ENCODE data around the gene CENATAC. TPM values are rescaled to one million over a fixed set of nuclear protein-coding genes. Genes with fewer than 3 reads are reported as not detected.
"Not testable (repeated sequence)": the region's sequence is repeated elsewhere in the genome, so short reads cannot be mapped to it uniquely, and the experiment has no call there.

Gene CENATAC
- total RNA-seq, 1 experiment from 2014 or later, result 55.2 TPM

DNA sequence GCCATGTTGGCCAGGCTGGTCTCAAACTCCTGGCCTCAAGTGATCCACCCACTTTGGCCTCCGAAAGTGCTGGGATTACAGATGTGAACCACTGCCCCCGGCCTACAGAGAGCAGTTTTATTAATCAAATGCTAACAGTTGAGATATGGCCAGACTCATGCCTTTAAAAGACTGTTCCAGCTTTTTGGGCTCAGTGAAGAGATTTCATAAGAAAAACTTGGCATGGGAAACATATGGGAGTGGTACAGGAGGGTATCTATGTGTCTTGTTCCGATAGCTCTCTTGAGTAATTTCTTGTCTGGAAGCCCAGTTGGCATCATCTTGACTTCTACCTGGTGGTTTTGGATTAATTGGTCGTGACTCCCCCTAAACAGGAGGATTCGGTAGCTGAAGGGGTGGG is 40.9 kb downstream of the CENATAC start:
- DNase-seq, result no peak
- H3K27ac Mint-ChIP-seq, result peak overlapping the region in 1 of 3 experiments; percentile 50; a peak in 3 of 7 replicates

GRCh38 chr11:119039471-119039870 is 41.5 kb downstream of the CENATAC start:
- H3K14ac ChIP-seq (ENCODE audit: insufficient read depth, low read length); H2AFZ ChIP-seq (ENCODE audit: low read length); H3K79me2 ChIP-seq (ENCODE audit: insufficient read depth, low read length); H3K79me1 ChIP-seq (ENCODE audit: insufficient read depth, low read depth, low read length, poor library complexity, severe bottlenecking); H3K4me2 ChIP-seq (ENCODE audit: insufficient read depth, insufficient read length, low read length); H3K27me3 ChIP-seq (ENCODE audit: insufficient read depth, low read length); H2AK5ac ChIP-seq (ENCODE audit: insufficient read length, low read length); H3K27me3 Mint-ChIP-seq (ENCODE audit: low read depth); H3K9me3 ChIP-seq (ENCODE audit: control insufficient read depth, low read depth, low read length); H4K5ac ChIP-seq (ENCODE audit: insufficient read length, low read depth, low read length); H3K9ac ChIP-seq (ENCODE audit: extremely low read depth, insufficient read length, low read length); H4K8ac ChIP-seq (replicated peaks; ENCODE audit: insufficient read length, low read depth, low read length); H4K91ac ChIP-seq (ENCODE audit: insufficient read length, low read depth, low read length); H3K4ac ChIP-seq (ENCODE audit: low read depth, low read length); H3K27ac ChIP-seq (ENCODE audit: insufficient read length, low read depth, low read length); H3K9me3 Mint-ChIP-seq; H3K56ac ChIP-seq (ENCODE audit: insufficient read length, low read depth, low read length); DNase-seq; H2BK12ac ChIP-seq (ENCODE audit: insufficient read length, low read depth, low read length); H4K20me1 ChIP-seq (ENCODE audit: control insufficient read depth, insufficient read depth, insufficient read length); H2BK15ac ChIP-seq (ENCODE audit: low read depth, low read length); H3K23ac ChIP-seq (ENCODE audit: insufficient read length, low read depth, low read length); H3K4me1 ChIP-seq (ENCODE audit: insufficient read depth, low read length); H2BK120ac ChIP-seq (ENCODE audit: low read depth, low read length, poor library complexity, severe bottlenecking); H3K36me3 Mint-ChIP-seq (ENCODE audit: insufficient read depth in 1 of 3, low read depth in 3 of 3); H2BK20ac ChIP-seq (ENCODE audit: low read depth, low read length, poor library complexity, severe bottlenecking); H3K23me2 ChIP-seq (ENCODE audit: insufficient read length, low read depth, low read length, poor library complexity, severe bottlenecking); H3K18ac ChIP-seq (ENCODE audit: insufficient read length, low read depth, low read length); H3K4me3 Mint-ChIP-seq; H3T11ph ChIP-seq (ENCODE audit: low read length); H2BK5ac ChIP-seq (ENCODE audit: insufficient read length, low read length): not testable (repeated sequence)
- Mint-ChIP-seq H3K27ac (peak overlapping the region in 1 of 3 experiments; percentile 50; a peak in 2 of 7 replicates), H3K4me1 (peaks cover 14 to 15% of the 10 kb centered on the region in 2 experiments)
- no CpG with 5 or more reads among the region's 11 CpGs for WGBS (ENCODE audit: extremely low coverage, insufficient read length, low lambda C conversion rate)

More for the DNA sequence above, 40.9 kb downstream of the CENATAC start:
- Histone ChIP-seq H4K5ac (ENCODE audit: insufficient read length, low read depth, low read length) (no peak overlapping the region), H2BK20ac (ENCODE audit: low read depth, low read length, poor library complexity, severe bottlenecking) (no peak overlapping the region), H3K27ac (ENCODE audit: insufficient read length, low read depth, low read length) (no peak overlapping the region), H3K4ac (ENCODE audit: low read depth, low read length) (no peak overlapping the region), H4K91ac (ENCODE audit: insufficient read length, low read depth, low read length) (no peak overlapping the region), H3K79me2 (ENCODE audit: insufficient read depth, low read length) (no peaks in the 10 kb centered on the region), H3K23me2 (ENCODE audit: insufficient read length, low read depth, low read length, poor library complexity, severe bottlenecking) (no peaks in the 10 kb centered on the region), H3K56ac (ENCODE audit: insufficient read length, low read depth, low read length) (no peak overlapping the region), H4K8ac (replicated peaks; ENCODE audit: insufficient read length, low read depth, low read length) (no peak overlapping the region), H3K27me3 (ENCODE audit: insufficient read depth, low read length) (no peaks in the 10 kb centered on the region), H4K20me1 (ENCODE audit: control insufficient read depth, insufficient read depth, insufficient read length) (no peaks in the 10 kb centered on the region), H3K4me2 (ENCODE audit: insufficient read depth, insufficient read length, low read length) (no peak overlapping the region), H2BK120ac (ENCODE audit: low read depth, low read length, poor library complexity, severe bottlenecking) (no peak overlapping the region), H2AFZ (ENCODE audit: low read length) (peak overlapping the region; percentile 16), H3K18ac (ENCODE audit: insufficient read length, low read depth, low read length) (no peak overlapping the region), H2BK12ac (ENCODE audit: insufficient read length, low read depth, low read length) (no peak overlapping the region), H3K14ac (ENCODE audit: insufficient read depth, low read length) (no peak overlapping the region), H3K79me1 (ENCODE audit: insufficient read depth, low read depth, low read length, poor library complexity, severe bottlenecking) (no peaks in the 10 kb centered on the region), H2BK5ac (ENCODE audit: insufficient read length, low read length) (no peak overlapping the region), H3K23ac (ENCODE audit: insufficient read length, low read depth, low read length) (no peak overlapping the region), H2BK15ac (ENCODE audit: low read depth, low read length) (no peak overlapping the region), H3K9me3 (ENCODE audit: control insufficient read depth, low read depth, low read length) (no peaks in the 10 kb centered on the region), H2AK5ac (ENCODE audit: insufficient read length, low read length) (no peak overlapping the region), H3K9ac (ENCODE audit: extremely low read depth, insufficient read length, low read length) (no peak overlapping the region), H3K4me1 (ENCODE audit: insufficient read depth, low read length) (no peaks in the 10 kb centered on the region), H3T11ph (ENCODE audit: low read length) (no peak overlapping the region)
- no CpG with 5 or more reads among the region's 5 CpGs for WGBS (ENCODE audit: extremely low coverage, insufficient read length, low lambda C conversion rate)
- no peaks in the 10 kb centered on the region for H3K9me3 Mint-ChIP-seq
- no peaks in the 10 kb centered on the region for H3K36me3 Mint-ChIP-seq (ENCODE audit: insufficient read depth in 1 of 3, low read depth in 3 of 3)
- no peaks in the 10 kb centered on the region for H3K27me3 Mint-ChIP-seq (ENCODE audit: low read depth)
- TF ChIP-seq, protein P1, sequence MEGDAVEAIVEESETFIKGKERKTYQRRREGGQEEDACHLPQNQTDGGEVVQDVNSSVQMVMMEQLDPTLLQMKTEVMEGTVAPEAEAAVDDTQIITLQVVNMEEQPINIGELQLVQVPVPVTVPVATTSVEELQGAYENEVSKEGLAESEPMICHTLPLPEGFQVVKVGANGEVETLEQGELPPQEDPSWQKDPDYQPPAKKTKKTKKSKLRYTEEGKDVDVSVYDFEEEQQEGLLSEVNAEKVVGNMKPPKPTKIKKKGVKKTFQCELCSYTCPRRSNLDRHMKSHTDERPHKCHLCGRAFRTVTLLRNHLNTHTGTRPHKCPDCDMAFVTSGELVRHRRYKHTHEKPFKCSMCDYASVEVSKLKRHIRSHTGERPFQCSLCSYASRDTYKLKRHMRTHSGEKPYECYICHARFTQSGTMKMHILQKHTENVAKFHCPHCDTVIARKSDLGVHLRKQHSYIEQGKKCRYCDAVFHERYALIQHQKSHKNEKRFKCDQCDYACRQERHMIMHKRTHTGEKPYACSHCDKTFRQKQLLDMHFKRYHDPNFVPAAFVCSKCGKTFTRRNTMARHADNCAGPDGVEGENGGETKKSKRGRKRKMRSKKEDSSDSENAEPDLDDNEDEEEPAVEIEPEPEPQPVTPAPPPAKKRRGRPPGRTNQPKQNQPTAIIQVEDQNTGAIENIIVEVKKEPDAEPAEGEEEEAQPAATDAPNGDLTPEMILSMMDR (conservative IDR thresholded peaks at IDR 0.05), result no peak
- peaks cover 13 to 14% of the 10 kb centered on the region in 2 experiments for H3K4me1 Mint-ChIP-seq
- no peak overlapping the region for H3K4me3 Mint-ChIP-seq
